PC-3 (cell line): ENCODE data around the gene GIMAP2. TPM values are rescaled to one million over a fixed set of nuclear protein-coding genes. Genes with fewer than 3 reads are reported as not detected.

Experiments used
- ATAC-seq: fragments of 200-7000 bp; cut with Tn5 transposase; 2 replicates; pipeline ENCODE4 v1.9.1; 2020; ENCODE audit warnings: mild to moderate bottlenecking, moderate library complexity
- BruUV-seq: library from RNA; stranded (reverse); fragments of 400-500 nt; replicated peaks from 2 replicates; lab custom pipeline; 2021; lab: Mats Ljungman, UMichigan
- CTCF ChIA-PET: fragments of 300-600 bp; sonication (Branson Sonifier 250); formaldehyde crosslinking; loops from one replicate; lab custom pipeline; 2022; ENCODE audit warnings: antibody characterized with exemption; lab: Charles Lee
- POLR2A ChIA-PET: fragments of 300-600 bp; sonication (Branson Sonifier 250); formaldehyde crosslinking; loops from one replicate; lab custom pipeline; 2022; ENCODE audit warnings: antibody characterized with exemption; ENCODE audit not compliant: unreplicated experiment; lab: Charles Lee
- DNase-seq: peaks from one replicate; pipeline ENCODE4 v3.0.0-alpha.2; 2015
- H2AFZ ChIP-seq: fragments of 300-600 bp; sonication (generic); 2 replicates; pipeline ENCODE4 v1.6.0; 2016; ENCODE audit warnings: antibody characterized with exemption, low read length
- H3F3A ChIP-seq: fragments of 300-600 bp; sonication (generic); one replicate; pipeline ENCODE4 v1.6.0; 2017; ENCODE audit warnings: antibody characterized with exemption, low read length, control low read depth, mild to moderate bottlenecking; ENCODE audit not compliant: unreplicated experiment
- H3K27ac ChIP-seq: fragments of 300-600 bp; sonication (generic); 2 replicates; pipeline ENCODE4 v1.5.1; 2016; ENCODE audit warnings: mild to moderate bottlenecking, low read length
- H3K27me3 ChIP-seq: fragments of 300-600 bp; sonication (generic); 2 replicates; pipeline ENCODE4 v1.6.1; 2016; ENCODE audit warnings: low read length, mixed read lengths
- H3K36me3 ChIP-seq: fragments of 300-600 bp; sonication (generic); 2 replicates; pipeline ENCODE4 v1.6.1; 2016; ENCODE audit warnings: low read depth, mixed run types, low read length, mixed read lengths
- H3K4me1 ChIP-seq: fragments of 300-600 bp; sonication (generic); 2 replicates; pipeline ENCODE4 v1.5.1; 2016; ENCODE audit warnings: low read length; ENCODE audit not compliant: insufficient read depth
- H3K4me2 ChIP-seq: fragments of 300-600 bp; sonication (generic); 2 replicates; pipeline ENCODE4 v1.6.0; 2016; ENCODE audit warnings: low read length
- H3K4me3 ChIP-seq: fragments of 300-600 bp; sonication (generic); 2 replicates; pipeline ENCODE4 v1.5.1; 2016; ENCODE audit warnings: mild to moderate bottlenecking, low read length, mixed read lengths
- H3K79me2 ChIP-seq: fragments of 300-600 bp; sonication (generic); 2 replicates; pipeline ENCODE4 v1.6.1; 2017; ENCODE audit warnings: low read length, mixed read lengths
- H3K9ac ChIP-seq: fragments of 300-600 bp; sonication (generic); 2 replicates; pipeline ENCODE4 v1.6.0; 2016; ENCODE audit warnings: mild to moderate bottlenecking, low read length
- H3K9me2 ChIP-seq: fragments of 300-600 bp; sonication (generic); replicated peaks from 2 replicates; pipeline ENCODE4 v1.6.1; 2016; ENCODE audit warnings: mixed run types, low read length, mixed read lengths
- H3K9me3 ChIP-seq: fragments of 300-600 bp; sonication (generic); 2 replicates; pipeline ENCODE4 v1.6.1; 2016; ENCODE audit warnings: low read length, mixed read lengths
- H4K20me1 ChIP-seq: fragments of 300-600 bp; sonication (generic); 2 replicates; pipeline ENCODE4 v1.6.1; 2016; ENCODE audit warnings: low read length, mixed read lengths
- EZH2 ChIP-seq: fragments of 300-600 bp; sonication (generic); IDR thresholded peaks from one replicate; pipeline ENCODE4 v1.6.1; 2017; ENCODE audit warnings: antibody characterized with exemption, mild to moderate bottlenecking, low read length; ENCODE audit not compliant: unreplicated experiment
- EZH2phosphoT487 ChIP-seq: fragments of 300-600 bp; sonication (generic); IDR thresholded peaks from 2 replicates; pipeline ENCODE4 v1.6.1; 2018; ENCODE audit warnings: mild to moderate bottlenecking, antibody characterized with exemption, low read length, borderline replicate concordance
- intact Hi-C: fragments of 100-400 bp; cut with micrococcal nuclease; formaldehyde crosslinking; loops from 2 replicates; pipeline ENCODE4 v1.9.0; 2023
- total RNA-seq: library from RNA; depleted of rRNA; stranded (reverse); fragments of >200 nt; gene quantifications from 2 replicates; pipeline ENCODE4 v1.2.3, GENCODE V29; 2014
- TF ChIP-seq, protein P1 (sequence below): fragments of 300-600 bp; sonication (generic); conservative IDR thresholded peaks from 2 replicates; pipeline ENCODE4 v1.5.1; 2017; ENCODE audit warnings: antibody characterized with exemption, low read depth, mild to moderate bottlenecking, low read length

The GIMAP2 gene
- total RNA-seq, 1 experiment from 2014 or later = not detected

GRCh38 chr7:150732786-150733481 lies 47.4 kb downstream of the GIMAP2 start:
- BruUV-seq = no TSS peak
- CTCF ChIA-PET = no interaction called here

GRCh38 chr7:150733482-150734095 lies 48.1 kb downstream of the GIMAP2 start:
- ChIA-PET CTCF (no interaction called here), POLR2A (no interaction called here)
- Histone ChIP-seq H3F3A (no peaks in the 10 kb centered on the region), H2AFZ (no peak overlapping the region), H3K9ac (no peak overlapping the region), H3K9me2 (no peaks in the 10 kb centered on the region), H4K20me1 (no peaks in the 10 kb centered on the region), H3K27me3 (peaks cover 25% of the 10 kb centered on the region), H3K4me1 (peaks cover 3% of the 10 kb centered on the region; the same call in 1 of the 2 replicates), H3K9me3 (no peaks in the 10 kb centered on the region), H3K4me3 (no peak overlapping the region), H3K36me3 (no peaks in the 10 kb centered on the region), H3K27ac (no peak overlapping the region), H3K79me2 (no peaks in the 10 kb centered on the region), H3K4me2 (no peak overlapping the region)
- ATAC-seq (no peak), DNase-seq (no peak)
- no peak for TF ChIP-seq EZH2phosphoT487
- TF ChIP-seq EZH2 = no peak
- TF ChIP-seq, protein P1, sequence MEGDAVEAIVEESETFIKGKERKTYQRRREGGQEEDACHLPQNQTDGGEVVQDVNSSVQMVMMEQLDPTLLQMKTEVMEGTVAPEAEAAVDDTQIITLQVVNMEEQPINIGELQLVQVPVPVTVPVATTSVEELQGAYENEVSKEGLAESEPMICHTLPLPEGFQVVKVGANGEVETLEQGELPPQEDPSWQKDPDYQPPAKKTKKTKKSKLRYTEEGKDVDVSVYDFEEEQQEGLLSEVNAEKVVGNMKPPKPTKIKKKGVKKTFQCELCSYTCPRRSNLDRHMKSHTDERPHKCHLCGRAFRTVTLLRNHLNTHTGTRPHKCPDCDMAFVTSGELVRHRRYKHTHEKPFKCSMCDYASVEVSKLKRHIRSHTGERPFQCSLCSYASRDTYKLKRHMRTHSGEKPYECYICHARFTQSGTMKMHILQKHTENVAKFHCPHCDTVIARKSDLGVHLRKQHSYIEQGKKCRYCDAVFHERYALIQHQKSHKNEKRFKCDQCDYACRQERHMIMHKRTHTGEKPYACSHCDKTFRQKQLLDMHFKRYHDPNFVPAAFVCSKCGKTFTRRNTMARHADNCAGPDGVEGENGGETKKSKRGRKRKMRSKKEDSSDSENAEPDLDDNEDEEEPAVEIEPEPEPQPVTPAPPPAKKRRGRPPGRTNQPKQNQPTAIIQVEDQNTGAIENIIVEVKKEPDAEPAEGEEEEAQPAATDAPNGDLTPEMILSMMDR = no peak
- BruUV-seq = no TSS peak
- intact Hi-C loops = no loop called here

More at GRCh38 chr7:150732786-150733481, 47.4 kb downstream of the GIMAP2 start:
- H3K9me3 ChIP-seq = no peaks in the 10 kb centered on the region
- POLR2A ChIA-PET = interaction anchor here (0.7 kb wide), 1 partner anchor 1347 kb away, joined by 3 read pairs; no protein-coding TSS in a partner anchor
- H3K4me3 ChIP-seq = no peak overlapping the region
- intact Hi-C loops = no loop called here
- no peak overlapping the region for H3K4me2 ChIP-seq
- H3K79me2 ChIP-seq = no peaks in the 10 kb centered on the region
- no peak overlapping the region for H3K27ac ChIP-seq
- no peak for ATAC-seq
- H3K9ac ChIP-seq = no peak overlapping the region
- no peaks in the 10 kb centered on the region for H3F3A ChIP-seq
- DNase-seq = no peak
- no peaks in the 10 kb centered on the region for H3K36me3 ChIP-seq
- TF ChIP-seq EZH2phosphoT487 (no peak), EZH2 (no peak)
- TF ChIP-seq, protein P1 = no peak
- no peaks in the 10 kb centered on the region for H3K4me1 ChIP-seq
- H4K20me1 ChIP-seq = no peaks in the 10 kb centered on the region
- H3K27me3 ChIP-seq = peaks cover 25% of the 10 kb centered on the region
- H2AFZ ChIP-seq = no peak overlapping the region
- no peaks in the 10 kb centered on the region for H3K9me2 ChIP-seq

DNA sequence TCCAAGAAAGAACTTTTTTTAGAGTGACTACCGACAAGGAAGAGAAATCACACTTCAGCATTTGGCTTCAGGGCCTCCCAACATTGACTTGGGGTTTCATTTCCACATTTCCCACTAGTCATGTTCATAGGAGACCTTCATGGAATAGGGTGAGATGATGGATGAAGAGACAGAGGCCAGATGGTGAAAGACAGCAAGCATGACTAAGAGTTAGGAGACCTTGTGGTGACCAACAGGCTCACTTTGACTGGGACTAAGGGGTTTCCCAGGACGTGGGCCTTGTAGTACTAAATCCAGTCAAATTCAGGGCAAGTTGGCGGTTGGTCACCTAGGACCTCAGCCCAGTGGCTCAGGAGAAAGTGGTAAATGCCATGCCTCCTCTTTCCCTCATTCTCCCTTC lies 48.7 kb downstream of the GIMAP2 start:
- BruUV-seq = no TSS peak
- no peak for ATAC-seq
- no peak overlapping the region for H3K9ac ChIP-seq

More for the DNA sequence above, 48.7 kb downstream of the GIMAP2 start:
- Histone ChIP-seq H3K27ac (no peak overlapping the region), H3K36me3 (no peaks in the 10 kb centered on the region), H3K27me3 (peaks cover 25% of the 10 kb centered on the region), H3K9me2 (no peaks in the 10 kb centered on the region), H2AFZ (no peak overlapping the region), H3K4me1 (peaks cover 9% of the 10 kb centered on the region; the same call in 1 of the 2 replicates), H3K79me2 (no peaks in the 10 kb centered on the region), H4K20me1 (no peaks in the 10 kb centered on the region), H3K9me3 (no peaks in the 10 kb centered on the region), H3K4me2 (no peak overlapping the region), H3F3A (no peaks in the 10 kb centered on the region), H3K4me3 (no peak overlapping the region)
- ChIA-PET CTCF (no interaction called here), POLR2A (no interaction called here)
- TF ChIP-seq EZH2phosphoT487 (no peak), EZH2 (no peak)
- TF ChIP-seq, protein P1 = no peak
- intact Hi-C loops = no loop called here
- no peak for DNase-seq
